Thyroid gland (tissue), 4 donors: ENCODE results near the gene ATL1. TPM values are rescaled to one million over a fixed set of nuclear protein-coding genes. Genes with fewer than 3 reads are reported as not detected.

Experiments
- DNase-seq, 2 donors: peaks; one replicate each; pipeline ENCODE4 v3.0.0-alpha.2; 2019
- H3K27ac ChIP-seq, 3 donors: fragments of 200-600 bp; sonication (generic); 1 replicate in 2 of 3; 2 replicates in 1 of 3; pipeline ENCODE4 v1.5.1; 2016 to 2019; ENCODE audit warnings: mild to moderate bottlenecking in 1 of 3, moderate library complexity in 1 of 3
- H3K27me3 ChIP-seq: fragments of 200-600 bp; sonication (generic); one replicate; pipeline ENCODE4 v1.5.1; 2019
- H3K36me3 ChIP-seq, 2 donors: fragments of 200-600 bp; sonication (generic); one replicate each; pipeline ENCODE4 v1.5.1; 2016 to 2019
- H3K4me1 ChIP-seq, 2 donors: fragments of 200-600 bp; sonication (generic); one replicate each; pipeline ENCODE4 v1.5.1; 2017 to 2019
- H3K4me3 ChIP-seq, 3 donors: fragments of 200-600 bp; sonication (generic); replicated peaks in 1 of 3; 1 replicate in 2 of 3; 2 replicates in 1 of 3; pipeline ENCODE4 v1.5.1; 2016; ENCODE audit warnings: mild to moderate bottlenecking in 1 of 3
- H3K9me3 ChIP-seq: fragments of 200-600 bp; sonication (generic); one replicate; pipeline ENCODE4 v1.5.1; 2017
- CTCF ChIP-seq, 6 experiments: fragments of 200-600 bp in 3 of 6; fragments of 450-650 bp in 3 of 6; sonication (generic) in 3 of 6; IDR thresholded peaks; one replicate each; pipeline ENCODE4 v1.5.1; 2016 to 2019; ENCODE audit warnings: antibody characterized with exemption in 6 of 6, mild to moderate bottlenecking in 2 of 6, inconsistent platforms in 1 of 6, moderate library complexity in 1 of 6
- POLR2A ChIP-seq, 2 donors: fragments of 450-650 bp; IDR thresholded peaks; one replicate each; pipeline ENCODE4 v1.6.1; 2017; ENCODE audit warnings: antibody characterized with exemption in 2 of 2, mild to moderate bottlenecking in 2 of 2, moderate library complexity in 1 of 2
- WGBS, 2 donors: methylation state at CpG; one replicate each; pipeline ENCODE4 v1.1.5; 2017; 5-methylcytosine and 5-hydroxymethylcytosine counted together
- intact Hi-C: fragments of 100-400 bp; cut with DNase I; formaldehyde crosslinking; loops from one replicate; pipeline ENCODE4 v1.15.1; 2023
- total RNA-seq, 4 donors: library from RNA; depleted of rRNA; stranded (reverse); fragments of >200 nt; gene quantifications; one replicate each; pipeline ENCODE4 v1.2.3, GENCODE V29; 2016

The ATL1 gene
- total RNA-seq, 4 donors from 2014 or later = 2.1 to 5.4 (median 4.6) TPM

- TF ChIP-seq POLR2A (IDR thresholded peaks at IDR 0.05) = no peak
- no peak for TF ChIP-seq CTCF (IDR thresholded peaks at IDR 0.05)
- intact Hi-C loops = loop anchor here (5.0 kb wide), 1 partner anchor 171 kb away; no protein-coding TSS in a partner anchor
- Histone ChIP-seq H3K27me3 (no peaks in the 10 kb centered on the region), H3K9me3 (no peaks in the 10 kb centered on the region), H3K4me3 (no peak overlapping the region), H3K4me1 (peaks cover 0 to 7% of the 10 kb centered on the region in 2 donors), H3K27ac (no peak overlapping the region), H3K36me3 (no peaks in the 10 kb centered on the region)
- DNase-seq = peak; percentile 74 to 79
- WGBS, 2 donors = 43 to 47% methylated on average over 5 of the region's 5 CpGs
These were observed 40.9 kb downstream of the ATL1 start for GRCh38 chr14:50600849-50601248.

DNA sequence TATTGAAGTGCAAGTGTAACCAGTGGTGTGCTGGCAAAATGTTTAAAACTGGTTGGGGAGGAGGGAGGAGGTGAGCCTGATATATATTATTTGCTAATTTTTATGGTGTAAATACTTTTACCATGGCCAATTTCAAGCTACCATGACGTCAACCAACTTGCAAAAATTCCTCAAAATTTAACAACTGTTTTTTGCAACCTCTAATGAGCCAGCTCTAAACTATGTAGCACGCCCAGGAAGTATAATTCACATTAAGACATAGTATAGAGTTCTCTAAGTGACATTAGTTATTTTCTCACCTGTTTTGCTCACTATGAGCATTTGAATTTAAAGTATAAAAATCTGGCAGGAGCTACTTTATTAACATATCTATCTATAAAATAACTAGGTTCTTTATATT, 41.4 kb downstream of the ATL1 start:
- Histone ChIP-seq H3K4me1 (peaks cover 0 to 11% of the 10 kb centered on the region in 2 donors), H3K27me3 (no peaks in the 10 kb centered on the region), H3K4me3 (no peak overlapping the region), H3K36me3 (no peaks in the 10 kb centered on the region), H3K27ac (no peak overlapping the region), H3K9me3 (no peaks in the 10 kb centered on the region)
- intact Hi-C loops = loop anchor here (5.0 kb wide), 1 partner anchor 171 kb away; no protein-coding TSS in a partner anchor
- TF ChIP-seq POLR2A (IDR thresholded peaks at IDR 0.05) = no peak
- TF ChIP-seq CTCF (IDR thresholded peaks at IDR 0.05) = no peak
- WGBS, 2 donors = 93 to 95% methylated on average over 2 of the region's 2 CpGs
- DNase-seq = no peak

DNA sequence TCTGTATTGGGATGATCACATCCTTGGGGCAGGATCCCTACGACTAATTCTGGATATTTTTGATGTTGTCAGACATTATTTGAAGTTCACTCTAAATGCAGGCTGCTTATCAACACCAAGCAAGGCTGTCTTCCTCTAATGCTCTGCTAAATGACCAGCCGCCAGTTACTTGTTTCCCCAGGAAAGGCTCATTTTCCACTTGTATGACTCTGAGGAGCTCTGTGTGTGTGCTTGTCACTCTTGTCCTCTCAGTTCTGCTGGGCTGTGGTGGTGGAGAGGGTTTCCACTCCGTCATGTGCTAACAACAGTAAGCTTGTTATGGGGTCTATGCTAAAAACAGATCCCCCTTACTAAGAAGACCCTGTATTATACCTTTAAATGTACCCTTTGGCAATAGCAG, 42.1 kb downstream of the ATL1 start:
- DNase-seq = no peak
- peaks cover 0 to 11% of the 10 kb centered on the region in 2 donors for H3K4me1 ChIP-seq
- 66 to 73% methylated on average over 3 of the region's 3 CpGs for WGBS, 2 donors
- H3K27me3 ChIP-seq = no peaks in the 10 kb centered on the region
- H3K36me3 ChIP-seq = no peaks in the 10 kb centered on the region
- TF ChIP-seq POLR2A (IDR thresholded peaks at IDR 0.05) = no peak
- TF ChIP-seq CTCF (IDR thresholded peaks at IDR 0.05) = no peak
- no peak overlapping the region for H3K4me3 ChIP-seq
- no peak overlapping the region for H3K27ac ChIP-seq
- H3K9me3 ChIP-seq = no peaks in the 10 kb centered on the region
- intact Hi-C loops = loop anchor here (5.0 kb wide), 1 partner anchor 170 kb away; no protein-coding TSS in a partner anchor

DNA sequence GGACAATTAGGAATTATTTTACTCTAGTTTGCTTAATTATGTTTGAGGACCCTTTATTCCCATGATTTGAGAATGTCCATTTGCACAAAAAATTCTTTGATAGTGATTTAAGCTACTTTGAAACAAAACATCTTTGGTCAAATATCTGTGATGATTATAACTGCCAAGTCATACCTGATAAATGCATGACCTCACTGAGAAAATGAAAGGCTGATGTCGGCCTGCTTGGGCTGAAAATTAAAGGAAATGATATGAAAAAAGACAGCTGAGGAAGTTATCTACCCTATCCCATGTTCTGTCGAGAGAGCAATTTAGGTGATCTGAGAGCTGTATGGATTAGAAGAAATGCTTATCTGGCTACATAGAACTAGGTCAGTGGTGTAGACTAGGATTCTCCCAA, 43.6 kb downstream of the ATL1 start:
- no peak for DNase-seq
- no peaks in the 10 kb centered on the region for H3K36me3 ChIP-seq
- intact Hi-C loops = loop anchor here (5.0 kb wide), 1 partner anchor 169 kb away; no protein-coding TSS in a partner anchor

More for the DNA sequence above, 43.6 kb downstream of the ATL1 start:
- Histone ChIP-seq H3K4me1 (peaks cover 0 to 11% of the 10 kb centered on the region in 2 donors), H3K27me3 (no peaks in the 10 kb centered on the region), H3K27ac (no peak overlapping the region), H3K9me3 (no peaks in the 10 kb centered on the region), H3K4me3 (no peak overlapping the region)
- WGBS, 2 donors = 82 to 85% methylated on average over 2 of the region's 2 CpGs
- no peak for TF ChIP-seq CTCF (IDR thresholded peaks at IDR 0.05)
- no peak for TF ChIP-seq POLR2A (IDR thresholded peaks at IDR 0.05)
